ENCODE results near the gene TPPP3. TPM values are rescaled to one million over a fixed set of nuclear protein-coding genes. Genes with fewer than 3 reads are reported as not detected.

TPPP3 gene
- total and polyA plus RNA-seq, 2 donors (not counting 1 experiment from before 2014, with no cell fraction given): 0.31 TPM; not detected in 1

GRCh38 chr16:67425580-67425979 is 32.3 kb upstream of the TPPP3 start:
- H3K27ac Mint-ChIP-seq: no peak overlapping the region
- peaks cover 50% of the 10 kb centered on the region for H3K27me3 Mint-ChIP-seq
- no peaks in the 10 kb centered on the region for H3K9me3 Mint-ChIP-seq (ENCODE audit: insufficient read depth)
- Histone ChIP-seq H3K27ac (ENCODE audit: low read length in 2 of 2) (no peak overlapping the region), H4K20me1 (ENCODE audit: control insufficient read depth, insufficient read depth, low read length, poor library complexity, severe bottlenecking) (no peaks in the 10 kb centered on the region), H3K9me3 (ENCODE audit: control extremely low read depth in 1 of 3, control insufficient read depth in 2 of 3, insufficient read depth in 1 of 3, low read length in 2 of 3) (no peaks in the 10 kb centered on the region), H3K9ac (ENCODE audit: low read length) (no peak overlapping the region), H3K27me3 (replicated peaks in 1 of 4; ENCODE audit: control extremely low read depth in 1 of 4, control insufficient read depth in 3 of 4, insufficient read depth in 4 of 4, low read length in 3 of 4) (peaks cover 0 to 40% (median 14%) of the 10 kb centered on the region in 4 experiments), H3K4me2 (replicated peaks; ENCODE audit: low read depth, low read length, poor library complexity, severe bottlenecking) (no peak overlapping the region), H3K4me1 (ENCODE audit: control insufficient read depth in 2 of 2, insufficient read depth in 2 of 2, low read length in 2 of 2) (peaks cover 9 to 11% of the 10 kb centered on the region in 2 donors), H2AFZ (ENCODE audit: insufficient read depth, low read depth, low read length, poor library complexity, severe bottlenecking) (no peak overlapping the region), H3K36me3 (replicated peaks in 1 of 2; ENCODE audit: control extremely low read depth in 1 of 2, control insufficient read depth in 1 of 2, extremely low read depth in 1 of 2, insufficient read depth in 2 of 2, low read length in 1 of 2) (no peaks in the 10 kb centered on the region), H3K4me3 (ENCODE audit: control extremely low read depth in 1 of 5, extremely low read depth in 1 of 5, insufficient read depth in 1 of 5, low read depth in 2 of 5, low read length in 4 of 5) (no peak overlapping the region), H3K79me2 (ENCODE audit: control insufficient read depth, insufficient read depth, low read length) (no peaks in the 10 kb centered on the region)
- intact Hi-C loops (cut with micrococcal nuclease): no loop called here
- ATAC-seq (ENCODE audit: low read depth) (no peak), DNase-seq (no peak)
- POLR2A ChIA-PET: no interaction called here
- peaks cover 4% of the 10 kb centered on the region for H3K4me1 Mint-ChIP-seq
- CTCF ChIA-PET: interaction anchor here (0.9 to 4.1 kb wide), 6 partner anchors 8 to 46 kb away, joined by 3 to 81 read pairs (median 4); no protein-coding TSS in a partner anchor
- H3K4me3 Mint-ChIP-seq: no peak overlapping the region
- WGBS (ENCODE audit: insufficient coverage): 95% methylated on average over 4 of the region's 4 CpGs
- TF ChIP-seq CTCF (IDR thresholded peaks at IDR 0.05) (no peak), EZH2 (IDR thresholded peaks at IDR 0.05; ENCODE audit: borderline replicate concordance, insufficient read depth, low read depth, low read length, poor library complexity, severe bottlenecking) (no peak)

GRCh38 chr16:67425061-67425460 is 31.8 kb upstream of the TPPP3 start:
- H3K27me3 Mint-ChIP-seq: peaks cover 46% of the 10 kb centered on the region

More at GRCh38 chr16:67425061-67425460, 31.8 kb upstream of the TPPP3 start:
- peaks cover 0 to 35% (median 10%) of the 10 kb centered on the region in 4 experiments for H3K27me3 ChIP-seq (replicated peaks in 1 of 4; ENCODE audit: control extremely low read depth in 1 of 4, control insufficient read depth in 3 of 4, insufficient read depth in 4 of 4, low read length in 3 of 4)
- no CpG with 5 or more reads among the region's 6 CpGs for WGBS (ENCODE audit: insufficient coverage)
- H3K27ac ChIP-seq (ENCODE audit: low read length in 2 of 2): no peak overlapping the region
- no peak overlapping the region for H3K4me3 Mint-ChIP-seq
- peaks cover 4 to 7% of the 10 kb centered on the region in 2 donors for H3K4me1 ChIP-seq (ENCODE audit: control insufficient read depth in 2 of 2, insufficient read depth in 2 of 2, low read length in 2 of 2)
- no peaks in the 10 kb centered on the region for H3K9me3 ChIP-seq (ENCODE audit: control extremely low read depth in 1 of 3, control insufficient read depth in 2 of 3, insufficient read depth in 1 of 3, low read length in 2 of 3)
- H3K79me2 ChIP-seq (ENCODE audit: control insufficient read depth, insufficient read depth, low read length): no peaks in the 10 kb centered on the region
- no peak overlapping the region for H2AFZ ChIP-seq (ENCODE audit: insufficient read depth, low read depth, low read length, poor library complexity, severe bottlenecking)
- no peaks in the 10 kb centered on the region for H3K4me1 Mint-ChIP-seq
- POLR2A ChIA-PET: no interaction called here
- no peak overlapping the region for H3K4me2 ChIP-seq (replicated peaks; ENCODE audit: low read depth, low read length, poor library complexity, severe bottlenecking)
- H3K9me3 Mint-ChIP-seq (ENCODE audit: insufficient read depth): no peaks in the 10 kb centered on the region
- ATAC-seq (ENCODE audit: low read depth): no peak
- intact Hi-C loops (cut with micrococcal nuclease): no loop called here
- DNase-seq: peak; percentile 29
- no peak overlapping the region for H3K9ac ChIP-seq (ENCODE audit: low read length)
- TF ChIP-seq CTCF (IDR thresholded peaks at IDR 0.05) (no peak), EZH2 (IDR thresholded peaks at IDR 0.05; ENCODE audit: borderline replicate concordance, insufficient read depth, low read depth, low read length, poor library complexity, severe bottlenecking) (no peak)
- no peaks in the 10 kb centered on the region for H3K36me3 ChIP-seq (replicated peaks in 1 of 2; ENCODE audit: control extremely low read depth in 1 of 2, control insufficient read depth in 1 of 2, extremely low read depth in 1 of 2, insufficient read depth in 2 of 2, low read length in 1 of 2)
- no peak overlapping the region for H3K4me3 ChIP-seq (ENCODE audit: control extremely low read depth in 1 of 5, extremely low read depth in 1 of 5, insufficient read depth in 1 of 5, low read depth in 2 of 5, low read length in 4 of 5)
- no peak overlapping the region for H3K27ac Mint-ChIP-seq
- CTCF ChIA-PET: interaction anchor here (0.9 to 2.1 kb wide), 5 partner anchors 9 to 46 kb away, joined by 3 to 7 read pairs (median 5); no protein-coding TSS in a partner anchor
- H4K20me1 ChIP-seq (ENCODE audit: control insufficient read depth, insufficient read depth, low read length, poor library complexity, severe bottlenecking): no peaks in the 10 kb centered on the region

Data from B cell (primary cell).